AG10803 (cell line): ENCODE results near the gene FAM163A.

Experiments used
- DNase-seq: peaks from one replicate; pipeline ENCODE4 v3.0.0; 2010; ENCODE audit warnings: low read depth
- H3K4me3 ChIP-seq: 2 replicates; pipeline ENCODE4 v1.5.1; 2011; ENCODE audit warnings: mild to moderate bottlenecking, low read length, control low read depth
- TF ChIP-seq, protein P1 (sequence below): conservative IDR thresholded peaks from 2 replicates; pipeline ENCODE4 v1.5.1; 2011; ENCODE audit warnings: mild to moderate bottlenecking, low read length, control low read depth, inconsistent platforms

FAM163A gene

DNA sequence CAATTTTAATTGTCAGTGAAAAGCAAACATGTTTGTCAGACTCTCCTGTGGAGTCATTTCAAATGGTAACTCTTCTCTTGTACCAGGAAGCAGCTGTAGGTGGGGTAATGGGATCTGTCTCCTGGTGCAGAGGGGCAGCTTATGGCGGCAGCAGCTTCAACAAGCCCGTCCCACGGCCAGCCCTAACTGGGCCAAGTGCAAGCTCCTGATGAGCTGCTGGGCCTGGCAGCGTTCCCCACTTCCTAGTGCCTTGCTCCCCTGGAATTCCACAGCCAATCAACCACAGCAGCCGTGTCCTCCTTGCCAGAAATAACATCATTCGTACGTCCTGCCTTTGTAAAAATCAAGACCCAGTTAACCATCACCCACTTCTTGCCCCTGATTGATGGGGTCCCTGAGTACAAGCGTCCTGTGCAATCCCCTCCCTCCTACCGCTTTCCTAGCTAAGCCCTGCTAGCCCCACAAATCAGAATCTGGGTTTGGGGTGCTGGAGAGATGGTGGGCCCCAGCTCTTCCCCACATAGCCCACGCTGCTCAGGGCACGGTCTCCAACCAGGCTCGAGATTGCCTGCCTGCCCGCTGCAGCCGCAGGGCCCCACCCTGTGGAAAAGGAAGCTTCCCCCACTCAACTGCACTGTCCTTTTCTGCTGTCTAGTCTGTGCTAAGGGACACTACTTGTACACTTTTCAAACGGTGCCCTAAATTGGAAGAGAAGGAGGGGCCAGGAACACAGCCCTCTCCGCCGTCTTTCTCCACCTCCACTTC is 73.3 kb downstream of the FAM163A start:
- no peak overlapping the region for H3K4me3 ChIP-seq
- TF ChIP-seq, protein P1, sequence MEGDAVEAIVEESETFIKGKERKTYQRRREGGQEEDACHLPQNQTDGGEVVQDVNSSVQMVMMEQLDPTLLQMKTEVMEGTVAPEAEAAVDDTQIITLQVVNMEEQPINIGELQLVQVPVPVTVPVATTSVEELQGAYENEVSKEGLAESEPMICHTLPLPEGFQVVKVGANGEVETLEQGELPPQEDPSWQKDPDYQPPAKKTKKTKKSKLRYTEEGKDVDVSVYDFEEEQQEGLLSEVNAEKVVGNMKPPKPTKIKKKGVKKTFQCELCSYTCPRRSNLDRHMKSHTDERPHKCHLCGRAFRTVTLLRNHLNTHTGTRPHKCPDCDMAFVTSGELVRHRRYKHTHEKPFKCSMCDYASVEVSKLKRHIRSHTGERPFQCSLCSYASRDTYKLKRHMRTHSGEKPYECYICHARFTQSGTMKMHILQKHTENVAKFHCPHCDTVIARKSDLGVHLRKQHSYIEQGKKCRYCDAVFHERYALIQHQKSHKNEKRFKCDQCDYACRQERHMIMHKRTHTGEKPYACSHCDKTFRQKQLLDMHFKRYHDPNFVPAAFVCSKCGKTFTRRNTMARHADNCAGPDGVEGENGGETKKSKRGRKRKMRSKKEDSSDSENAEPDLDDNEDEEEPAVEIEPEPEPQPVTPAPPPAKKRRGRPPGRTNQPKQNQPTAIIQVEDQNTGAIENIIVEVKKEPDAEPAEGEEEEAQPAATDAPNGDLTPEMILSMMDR = no peak
- no peak for DNase-seq

DNA sequence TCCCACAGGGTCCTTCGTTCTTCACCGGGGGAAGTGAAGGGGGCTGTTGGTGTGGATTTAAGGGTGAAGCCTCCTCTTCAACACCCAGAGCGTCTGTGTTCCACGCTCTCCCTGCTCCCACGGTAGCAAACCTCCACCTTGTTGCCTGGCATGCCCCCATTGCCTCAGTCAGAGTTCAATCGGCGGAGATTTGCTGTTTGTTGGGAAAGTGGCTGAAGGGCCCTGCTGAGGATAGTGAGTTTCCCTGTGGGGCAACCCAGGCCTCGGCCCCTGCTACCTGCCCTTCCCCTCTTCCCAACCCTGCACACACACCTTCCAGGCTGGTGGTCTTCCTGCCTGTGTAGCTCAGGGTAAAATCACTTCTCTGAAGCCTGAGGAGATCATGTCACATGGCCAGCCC is 74.0 kb downstream of the FAM163A start:
- TF ChIP-seq, protein P1 = no peak
- DNase-seq = no peak
- no peak overlapping the region for H3K4me3 ChIP-seq

DNA sequence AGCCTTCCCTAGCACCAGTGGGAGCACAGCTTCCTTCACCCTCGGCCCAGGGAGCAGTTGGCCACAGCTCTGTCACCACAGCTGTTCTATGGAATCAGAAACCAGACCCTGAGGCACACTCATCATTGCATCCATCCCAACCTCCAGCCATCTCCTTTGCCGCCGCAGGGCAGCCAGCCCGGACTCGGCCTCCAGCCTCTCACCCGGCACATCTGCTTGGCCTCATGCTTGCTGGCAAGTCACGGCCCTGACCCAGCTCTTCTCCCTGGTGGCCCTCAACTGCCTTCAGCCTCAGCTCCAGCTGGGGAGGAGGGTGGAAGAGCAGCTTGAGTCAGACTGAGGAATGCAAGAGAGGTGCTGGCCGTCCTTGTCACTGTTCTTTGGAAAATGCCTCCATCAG is 74.7 kb downstream of the FAM163A start:
- DNase-seq = peak; percentile 73
- H3K4me3 ChIP-seq = no peak overlapping the region
- TF ChIP-seq, protein P1 = no peak

DNA sequence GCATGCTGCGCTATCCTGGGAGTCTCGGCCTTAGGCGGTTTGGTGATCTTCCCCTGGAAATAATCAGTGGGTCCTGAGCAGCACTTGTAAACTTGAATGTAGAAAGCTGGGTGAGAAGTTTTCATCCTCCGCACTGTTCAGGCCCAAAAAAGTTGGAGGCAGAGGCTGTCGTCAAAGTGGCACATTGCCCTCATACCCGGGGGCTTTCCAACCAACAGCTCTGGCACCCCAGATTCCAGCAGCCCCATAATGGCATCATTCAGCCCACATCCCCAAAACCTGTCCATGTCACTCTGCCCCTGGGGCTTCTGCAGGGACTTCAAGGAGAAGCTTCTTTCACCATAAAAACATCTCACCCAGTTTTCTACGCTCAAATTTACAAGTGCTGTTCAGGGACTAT is 75.2 kb downstream of the FAM163A start:
- TF ChIP-seq, protein P1 = no peak
- no peak overlapping the region for H3K4me3 ChIP-seq
- DNase-seq = no peak

DNA sequence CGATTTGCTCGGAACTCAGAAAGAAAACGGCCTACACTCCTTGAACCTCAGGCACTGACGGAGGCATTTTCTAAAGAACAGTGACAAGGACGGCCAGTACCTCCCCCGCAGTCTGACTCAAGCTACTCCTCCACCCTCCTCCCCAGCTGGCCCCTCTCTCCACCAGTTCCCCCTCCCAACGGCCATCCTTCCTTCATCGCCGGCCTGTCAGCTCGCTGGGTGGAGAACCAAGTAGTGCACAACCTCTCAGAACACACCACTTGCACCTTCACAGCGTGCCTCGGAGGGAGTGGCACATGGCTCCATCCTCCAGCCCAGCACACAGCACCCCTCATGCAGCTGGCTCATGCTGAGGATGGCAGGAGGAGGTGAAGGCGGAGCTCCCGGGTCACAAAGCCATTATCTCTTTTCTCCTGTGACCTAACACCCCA is 75.7 kb downstream of the FAM163A start:
- DNase-seq = no peak
- TF ChIP-seq, protein P1 = no peak
- no peak overlapping the region for H3K4me3 ChIP-seq

DNA sequence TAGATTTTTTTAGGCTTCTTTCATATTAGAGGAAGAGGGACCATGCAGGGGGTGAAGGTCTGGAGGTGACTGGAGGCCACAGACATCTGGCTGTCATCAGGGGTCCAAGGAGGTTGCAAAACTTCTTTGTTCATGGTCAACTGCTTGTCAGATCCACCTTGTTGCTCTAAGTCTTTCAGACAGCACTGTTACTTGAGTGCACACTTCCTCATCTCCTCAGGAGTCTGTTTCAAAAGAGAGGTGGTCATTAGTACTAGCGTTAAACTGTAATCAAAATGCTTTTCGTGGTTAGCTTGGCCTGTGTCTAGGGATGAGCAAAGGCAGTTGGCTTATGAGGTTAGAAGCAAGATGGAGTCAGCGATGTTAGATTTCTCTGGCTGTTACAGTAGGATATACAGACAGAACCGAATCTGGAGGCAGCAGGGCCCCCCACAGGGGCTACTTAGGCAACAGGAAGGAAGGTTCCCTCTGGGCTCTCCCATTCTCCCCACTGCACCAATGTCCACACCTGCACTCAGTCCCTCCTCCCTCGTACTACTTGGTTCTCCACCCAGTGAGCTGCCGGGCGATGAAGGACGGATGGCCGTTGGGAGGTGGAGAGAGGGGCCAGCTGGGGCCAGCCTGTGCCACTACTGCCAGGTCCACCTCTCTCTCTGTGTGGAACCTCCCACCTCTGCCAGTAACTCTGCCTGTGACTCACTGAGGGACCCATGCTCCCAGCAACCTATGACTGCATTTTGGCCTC is 77.3 kb downstream of the FAM163A start:
- DNase-seq = no peak
- TF ChIP-seq, protein P1 = no peak
- H3K4me3 ChIP-seq = no peak overlapping the region

DNA sequence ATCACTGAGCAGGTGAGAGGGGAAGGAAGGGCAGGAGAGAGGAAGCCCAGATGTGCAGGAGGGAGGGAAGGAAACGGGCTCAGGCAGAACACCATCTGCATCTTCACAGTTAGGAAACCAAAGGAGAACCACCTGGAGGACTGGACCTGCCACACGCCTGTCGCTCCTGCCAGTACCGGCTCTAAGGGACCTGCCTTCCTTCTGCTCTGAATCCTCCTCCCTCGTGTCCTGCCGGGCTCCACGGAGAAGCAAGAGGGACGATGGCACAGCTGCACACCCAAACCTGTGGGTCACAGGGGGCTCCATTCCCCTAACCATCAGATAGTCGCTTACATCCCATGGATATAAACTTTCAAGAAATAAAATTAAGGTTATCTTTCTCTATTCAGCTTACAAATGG is 78.4 kb downstream of the FAM163A start:
- TF ChIP-seq, protein P1 = no peak
- DNase-seq = no peak
- no peak overlapping the region for H3K4me3 ChIP-seq
